IMR-90 (cell line): ENCODE measurements around the gene GPC5. TPM values are rescaled to one million over a fixed set of nuclear protein-coding genes. Genes with fewer than 3 reads are reported as not detected.

Source experiments
- ATAC-seq: fragments of 200-7000 bp; cut with Tn5 transposase; 2 replicates; pipeline ENCODE4 v1.9.1; 2020; ENCODE audit warnings: low read depth, mild to moderate bottlenecking, moderate library complexity
- BruUV-seq: library from RNA; stranded (reverse); fragments of 400-500 nt; replicated peaks from 2 replicates; lab custom pipeline; 2021; lab: Mats Ljungman, UMichigan
- CTCF ChIA-PET: fragments of 300-600 bp; formaldehyde crosslinking; extraction: SDS; loops from one replicate; lab custom pipeline; 2021; ENCODE audit warnings: antibody characterized with exemption; lab: Yijun Ruan, JAX
- POLR2A ChIA-PET: fragments of 300-600 bp; sonication (Branson Sonifier 250); formaldehyde crosslinking; loops from one replicate; lab custom pipeline; 2022; ENCODE audit warnings: antibody characterized with exemption; ENCODE audit not compliant: unreplicated experiment; lab: Charles Lee
- DNase-seq: peaks from one replicate; pipeline ENCODE4 v3.0.0; 2013
- H2AFZ ChIP-seq: replicated peaks from 2 replicates; pipeline ENCODE3; 2013; ENCODE audit warnings: low read length, mild to moderate bottlenecking; ENCODE audit not compliant: poor library complexity
- H2AK5ac ChIP-seq: 2 replicates; pipeline ENCODE4 v1.6.1; 2013; ENCODE audit warnings: low read depth, low read length, inconsistent platforms
- H2AK9ac ChIP-seq: replicated peaks from 2 replicates; pipeline ENCODE3; 2013; ENCODE audit warnings: mild to moderate bottlenecking, low read depth, low read length, moderate library complexity; ENCODE audit not compliant: poor library complexity
- H2BK120ac ChIP-seq: 2 replicates; pipeline ENCODE4 v1.6.1; 2013; ENCODE audit warnings: low read depth, low read length, inconsistent platforms
- H2BK15ac ChIP-seq: 3 replicates; pipeline ENCODE4 v1.6.1; 2013; ENCODE audit warnings: low read depth, low read length, inconsistent platforms
- H2BK20ac ChIP-seq: 2 replicates; pipeline ENCODE4 v1.6.1; 2013; ENCODE audit warnings: low read depth, mild to moderate bottlenecking, inconsistent platforms, low read length, moderate library complexity
- H2BK5ac ChIP-seq: 2 replicates; pipeline ENCODE4 v1.6.1; 2013; ENCODE audit warnings: mild to moderate bottlenecking, low read depth, low read length, inconsistent platforms; ENCODE audit not compliant: poor library complexity, severe bottlenecking
- H3K14ac ChIP-seq: replicated peaks from 2 replicates; pipeline ENCODE4 v1.6.1; 2013; ENCODE audit warnings: low read depth, low read length, inconsistent platforms
- H3K18ac ChIP-seq: 2 replicates; pipeline ENCODE4 v1.6.1; 2013; ENCODE audit warnings: low read depth, low read length, control low read depth
- H3K23ac ChIP-seq: 2 replicates; pipeline ENCODE4 v1.6.1; 2013; ENCODE audit warnings: low read depth, low read length, inconsistent platforms
- H3K27ac ChIP-seq: 2 replicates; pipeline ENCODE4 v1.5.1; 2013; ENCODE audit warnings: mild to moderate bottlenecking, control low read depth, low read length; ENCODE audit not compliant: insufficient read depth
- H3K27me3 ChIP-seq: 2 replicates; pipeline ENCODE4 v1.6.1; 2013; ENCODE audit warnings: low read length; ENCODE audit not compliant: control insufficient read depth, insufficient read depth
- H3K36me3 ChIP-seq: 2 replicates; pipeline ENCODE4 v1.6.1; 2013; ENCODE audit warnings: low read length, mixed read lengths; ENCODE audit not compliant: control insufficient read depth, insufficient read depth
- H3K4ac ChIP-seq: 2 replicates; pipeline ENCODE4 v1.6.1; 2013; ENCODE audit warnings: low read depth, low read length, inconsistent platforms
- H3K4me1 ChIP-seq: 2 replicates; pipeline ENCODE4 v1.6.1; 2013; ENCODE audit warnings: low read length, mixed read lengths; ENCODE audit not compliant: control insufficient read depth, insufficient read depth
- H3K4me2 ChIP-seq: 2 replicates; pipeline ENCODE4 v1.6.1; 2013; ENCODE audit warnings: low read depth, mild to moderate bottlenecking, control low read depth, low read length, moderate library complexity
- H3K4me3 ChIP-seq: 2 replicates; pipeline ENCODE4 v1.5.1; 2013; ENCODE audit warnings: low read depth, mild to moderate bottlenecking, control low read depth, low read length, moderate library complexity; ENCODE audit not compliant: insufficient read depth
- H3K56ac ChIP-seq: 2 replicates; pipeline ENCODE4 v1.6.1; 2013; ENCODE audit warnings: low read length, inconsistent platforms; ENCODE audit not compliant: insufficient read depth; ENCODE audit errors: extremely low read depth
- H3K79me1 ChIP-seq, 2 experiments: 2 replicates each; pipeline ENCODE4 v1.6.1; 2013; ENCODE audit warnings: low read length in 2 of 2, inconsistent platforms in 1 of 2, low read depth in 1 of 2
- H3K9ac ChIP-seq: 2 replicates; pipeline ENCODE4 v1.6.1; 2013; ENCODE audit warnings: low read depth, low read length, control low read depth
- H3K9me1 ChIP-seq: 2 replicates; pipeline ENCODE4 v1.6.1; 2013; ENCODE audit warnings: low read length, inconsistent platforms; ENCODE audit not compliant: insufficient read depth
- H3K9me3 ChIP-seq: 2 replicates; pipeline ENCODE4 v1.6.1; 2013; ENCODE audit warnings: low read length; ENCODE audit not compliant: control insufficient read depth, insufficient read depth
- H4K20me1 ChIP-seq: 2 replicates; pipeline ENCODE4 v1.6.1; 2013; ENCODE audit warnings: low read length, inconsistent platforms; ENCODE audit not compliant: insufficient read depth
- H4K5ac ChIP-seq: 2 replicates; pipeline ENCODE4 v1.6.1; 2013; ENCODE audit warnings: mild to moderate bottlenecking, low read depth, low read length, control low read depth
- H4K8ac ChIP-seq, 2 experiments: 2 replicates each; pipeline ENCODE4 v1.6.1; 2013; ENCODE audit warnings: low read depth in 2 of 2, low read length in 2 of 2, control low read depth in 1 of 2, inconsistent platforms in 1 of 2
- H4K91ac ChIP-seq: 2 replicates; pipeline ENCODE4 v1.6.1; 2013; ENCODE audit warnings: low read depth, low read length, inconsistent platforms; ENCODE audit not compliant: insufficient read depth
- CEBPB ChIP-seq: IDR thresholded peaks from 2 replicates; pipeline ENCODE4 v1.6.1; 2012; ENCODE audit warnings: low read depth, low read length, improper control_type of control experiment
- CHD1 ChIP-seq: IDR thresholded peaks from 2 replicates; pipeline ENCODE4 v1.6.1; 2012; ENCODE audit warnings: low read depth, low read length, improper control_type of control experiment
- MXI1 ChIP-seq: IDR thresholded peaks from 2 replicates; pipeline ENCODE4 v1.6.1; 2012; ENCODE audit warnings: low read depth, mild to moderate bottlenecking, low read length, moderate library complexity, borderline replicate concordance
- WGBS, 2 experiments: methylation state at CpG; one replicate each; pipeline versions ENCODE4 v1.1.5 to v1.1.7; 2013; ENCODE audit warnings: missing lambda C conversion rate in 2 of 2; ENCODE audit not compliant: insufficient read length in 1 of 2; ENCODE audit errors: extremely low coverage in 2 of 2; 5-methylcytosine and 5-hydroxymethylcytosine counted together
- dilution Hi-C: fragments of 300-500 bp; cut with HindIII; formaldehyde crosslinking; loops from one replicate; pipeline ENCODE4 v1.14.3; 2018; ENCODE audit warnings: low sequenced_read_pairs; ENCODE audit not compliant: unreplicated experiment
- in situ Hi-C: fragments of 300-500 bp; cut with MboI; formaldehyde crosslinking; loops from 3 replicates; pipeline ENCODE4 v1.14.3; 2019; ENCODE audit warnings: low sequenced_read_pairs, inconsistent platforms, mixed read lengths
- intact Hi-C: fragments of 100-400 bp; cut with micrococcal nuclease; formaldehyde crosslinking; loops from 2 replicates; pipeline ENCODE4 v1.10.0; 2022
- polyA plus RNA-seq, 3 experiments: library from polyadenylated mRNA; depleted of rRNA; stranded (reverse); fragments of >200 nt; gene quantifications; 2 replicates each; pipeline ENCODE4 v1.2.3, GENCODE V29; 2012; ENCODE audit warnings: low replicate concordance in 1 of 3
- total RNA-seq: library from RNA; depleted of rRNA; stranded (reverse); fragments of >200 nt; gene quantifications from 2 replicates; pipeline ENCODE4 v1.2.3, GENCODE V29; 2012

GPC5 gene
- total and polyA plus RNA-seq, 2 of the 4 experiments (the other 2 are of a cell fraction), result 0.94 to 1.8 TPM

- Histone ChIP-seq H2BK120ac (no peak overlapping the region), H4K91ac (no peak overlapping the region), H3K14ac (no peak overlapping the region), H4K8ac (no peak overlapping the region), H3K9me1 (no peaks in the 10 kb centered on the region), H3K4me1 (no peaks in the 10 kb centered on the region), H3K27me3 (no peaks in the 10 kb centered on the region), H2BK5ac (no peak overlapping the region), H3K79me1 (no peaks in the 10 kb centered on the region), H3K4ac (no peak overlapping the region), H3K9me3 (no peaks in the 10 kb centered on the region), H2BK20ac (no peak overlapping the region), H3K4me2 (no peak overlapping the region), H3K18ac (no peak overlapping the region), H3K56ac (no peak overlapping the region), H2AFZ (no peak overlapping the region), H4K20me1 (no peaks in the 10 kb centered on the region), H2AK5ac (no peak overlapping the region), H2BK15ac (no peak overlapping the region), H3K27ac (no peak overlapping the region), H3K23ac (no peak overlapping the region), H4K5ac (no peak overlapping the region), H3K4me3 (no peak overlapping the region), H3K36me3 (no peaks in the 10 kb centered on the region), H3K9ac (no peak overlapping the region), H2AK9ac (no peak overlapping the region)
- in situ Hi-C loops (no loop called here), dilution Hi-C loops (no loop called here), intact Hi-C loops (no loop called here)
- WGBS, 2 experiments, result no CpG with 5 or more reads among the region's 3 CpGs
- DNase-seq, result no peak
- BruUV-seq, result no TSS peak
- POLR2A ChIA-PET, result no interaction called here
- no peak for ATAC-seq
- CTCF ChIA-PET, result no interaction called here
- TF ChIP-seq CHD1, result no peak
- TF ChIP-seq CEBPB, result peak; percentile 41; the same call in 1 of the 2 replicates
- TF ChIP-seq MXI1, result no peak
Observed at GRCh38 chr13:92137520-92137919, 739.1 kb downstream of the GPC5 start.
